H9 (cell line): ENCODE results near the gene DDO. TPM values are rescaled to one million over a fixed set of nuclear protein-coding genes. Genes with fewer than 3 reads are reported as not detected.
A peak's percentile ranks its signal among the peaks of the same experiment; 100 is the strongest.
"Not testable (repeated sequence)": the region's sequence is repeated elsewhere in the genome, so short reads cannot be mapped to it uniquely, and the experiment has no call there.

Experiments
- DNase-seq: peaks from one replicate; pipeline ENCODE4 v3.0.0-alpha.2; 2017
- H2AFZ ChIP-seq: one replicate; pipeline ENCODE4 v1.6.1; 2013; ENCODE audit warnings: mild to moderate bottlenecking, low read length, control low read depth, moderate library complexity
- H2AK5ac ChIP-seq: 2 replicates; pipeline ENCODE4 v1.6.1; 2013; ENCODE audit warnings: low read length, control low read depth, mixed read lengths; ENCODE audit not compliant: insufficient read length
- H2BK120ac ChIP-seq: one replicate; pipeline ENCODE4 v1.6.1; 2013; ENCODE audit warnings: low read depth, mild to moderate bottlenecking, low read length, control low read depth, inconsistent platforms; ENCODE audit not compliant: poor library complexity, severe bottlenecking
- H2BK12ac ChIP-seq: 2 replicates; pipeline ENCODE4 v1.6.1; 2013; ENCODE audit warnings: low read length, control low read depth, mixed read lengths, low read depth; ENCODE audit not compliant: insufficient read length
- H2BK15ac ChIP-seq: 2 replicates; pipeline ENCODE4 v1.6.1; 2013; ENCODE audit warnings: low read depth, low read length, control low read depth
- H2BK20ac ChIP-seq: one replicate; pipeline ENCODE4 v1.6.1; 2013; ENCODE audit warnings: low read depth, mild to moderate bottlenecking, low read length, control low read depth, inconsistent platforms; ENCODE audit not compliant: poor library complexity, severe bottlenecking
- H2BK5ac ChIP-seq: 2 replicates; pipeline ENCODE4 v1.6.1; 2013; ENCODE audit warnings: low read length, control low read depth, mixed read lengths; ENCODE audit not compliant: insufficient read length
- H3K14ac ChIP-seq: 2 replicates; pipeline ENCODE4 v1.6.1; 2013; ENCODE audit warnings: low read length, control low read depth; ENCODE audit not compliant: insufficient read depth
- H3K18ac ChIP-seq: 2 replicates; pipeline ENCODE4 v1.6.1; 2013; ENCODE audit warnings: low read depth, mild to moderate bottlenecking, mixed read lengths, low read length, control low read depth; ENCODE audit not compliant: insufficient read length
- H3K23ac ChIP-seq: 2 replicates; pipeline ENCODE4 v1.6.1; 2013; ENCODE audit warnings: low read length, control low read depth, mixed read lengths, low read depth; ENCODE audit not compliant: insufficient read length
- H3K23me2 ChIP-seq: 2 replicates; pipeline ENCODE4 v1.6.1; 2013; ENCODE audit warnings: low read depth, mild to moderate bottlenecking, mixed read lengths, low read length, control low read depth; ENCODE audit not compliant: insufficient read length, poor library complexity, severe bottlenecking
- H3K27ac ChIP-seq: 2 replicates; pipeline ENCODE4 v1.5.1; 2013; ENCODE audit warnings: low read length, control low read depth, mixed read lengths, low read depth; ENCODE audit not compliant: insufficient read length
- H3K27me3 ChIP-seq: 2 replicates; pipeline ENCODE4 v1.6.1; 2013; ENCODE audit warnings: low read length, control low read depth, inconsistent platforms; ENCODE audit not compliant: insufficient read depth
- H3K4ac ChIP-seq: 2 replicates; pipeline ENCODE4 v1.6.1; 2013; ENCODE audit warnings: low read depth, mild to moderate bottlenecking, control low read depth, inconsistent platforms, low read length, moderate library complexity
- H3K4me1 ChIP-seq: 2 replicates; pipeline ENCODE4 v1.6.1; 2013; ENCODE audit warnings: low read length, control low read depth, inconsistent platforms; ENCODE audit not compliant: insufficient read depth
- H3K4me2 ChIP-seq: 2 replicates; pipeline ENCODE4 v1.6.1; 2013; ENCODE audit warnings: low read length, control low read depth, mixed read lengths; ENCODE audit not compliant: insufficient read length, insufficient read depth
- H3K56ac ChIP-seq: 2 replicates; pipeline ENCODE4 v1.6.1; 2013; ENCODE audit warnings: low read depth, mild to moderate bottlenecking, mixed read lengths, low read length, control low read depth; ENCODE audit not compliant: insufficient read length
- H3K79me1 ChIP-seq: 2 replicates; pipeline ENCODE4 v1.6.1; 2013; ENCODE audit warnings: low read depth, mild to moderate bottlenecking, moderate library complexity, low read length, control low read depth, inconsistent platforms; ENCODE audit not compliant: insufficient read depth, poor library complexity, severe bottlenecking
- H3K79me2 ChIP-seq: 2 replicates; pipeline ENCODE4 v1.6.1; 2013; ENCODE audit warnings: low read length, control low read depth, inconsistent platforms; ENCODE audit not compliant: insufficient read depth
- H3K9ac ChIP-seq: 2 replicates; pipeline ENCODE4 v1.6.1; 2013; ENCODE audit warnings: low read length, control low read depth, mixed read lengths; ENCODE audit not compliant: insufficient read length; ENCODE audit errors: extremely low read depth
- H3K9me3 ChIP-seq: one replicate; pipeline ENCODE4 v1.6.1; 2013; ENCODE audit warnings: low read depth, low read length, inconsistent platforms; ENCODE audit not compliant: control insufficient read depth
- H3T11ph ChIP-seq: one replicate; pipeline ENCODE4 v1.6.1; 2013; ENCODE audit warnings: mild to moderate bottlenecking, low read length, control low read depth, inconsistent platforms
- H4K20me1 ChIP-seq: one replicate; pipeline ENCODE4 v1.6.1; 2013; ENCODE audit not compliant: control insufficient read depth, insufficient read length, insufficient read depth
- H4K5ac ChIP-seq: 2 replicates; pipeline ENCODE4 v1.6.1; 2013; ENCODE audit warnings: low read depth, mild to moderate bottlenecking, mixed read lengths, low read length, control low read depth; ENCODE audit not compliant: insufficient read length
- H4K8ac ChIP-seq: replicated peaks from 2 replicates; pipeline ENCODE4 v1.6.1; 2013; ENCODE audit warnings: low read length, control low read depth, mixed read lengths, low read depth; ENCODE audit not compliant: insufficient read length
- H4K91ac ChIP-seq: 2 replicates; pipeline ENCODE4 v1.6.1; 2013; ENCODE audit warnings: low read depth, mild to moderate bottlenecking, moderate library complexity, mixed read lengths, low read length, control low read depth; ENCODE audit not compliant: insufficient read length
- H3K27ac Mint-ChIP-seq, 3 experiments: 2 replicates in 2 of 3; 3 replicates in 1 of 3; pipeline ENCODE4 v1.8.0; 2020 to 2021; ENCODE audit warnings: mixed read lengths in 3 of 3, mild to moderate bottlenecking in 1 of 3, moderate library complexity in 1 of 3
- H3K27me3 Mint-ChIP-seq: 2 replicates; pipeline ENCODE4 v1.8.0; 2021; ENCODE audit warnings: low read depth, mild to moderate bottlenecking, moderate library complexity, mixed read lengths
- H3K36me3 Mint-ChIP-seq, 3 experiments: 2 replicates in 2 of 3; 3 replicates in 1 of 3; pipeline ENCODE4 v1.8.0; 2020 to 2021; ENCODE audit warnings: low read depth in 3 of 3, mixed read lengths in 3 of 3; ENCODE audit not compliant: insufficient read depth in 1 of 3
- H3K4me1 Mint-ChIP-seq, 2 experiments: 2 replicates each; pipeline ENCODE4 v1.8.0; 2020; ENCODE audit warnings: mixed read lengths in 2 of 2
- H3K4me3 Mint-ChIP-seq, 2 experiments: 2 replicates in 1 of 2; 3 replicates in 1 of 2; pipeline ENCODE4 v1.8.0; 2020 to 2021; ENCODE audit warnings: mild to moderate bottlenecking in 2 of 2, mixed read lengths in 2 of 2, moderate library complexity in 1 of 2
- H3K9me3 Mint-ChIP-seq, 2 experiments: 2 replicates in 1 of 2; 3 replicates in 1 of 2; pipeline ENCODE4 v1.8.0; 2020; ENCODE audit warnings: mild to moderate bottlenecking in 2 of 2, mixed read lengths in 2 of 2, moderate library complexity in 1 of 2
- CTCF ChIP-seq: fragments of 200-600 bp; sonication (generic); conservative IDR thresholded peaks from 3 replicates; pipeline ENCODE4 v1.8.0; 2021; ENCODE audit warnings: antibody characterized with exemption, mild to moderate bottlenecking
- WGBS: extraction: QIAGEN DNeasy Blood & Tissue Kit; methylation state at CpG from one replicate; pipeline ENCODE4 v1.1.7; 2013; ENCODE audit warnings: missing lambda C conversion rate, low lambda C conversion rate, mixed read lengths; ENCODE audit not compliant: insufficient read length; ENCODE audit errors: extremely low coverage; 5-methylcytosine and 5-hydroxymethylcytosine counted together
- total RNA-seq: library from RNA; stranded (reverse); gene quantifications from 2 replicates; pipeline ENCODE4 v1.2.1, GENCODE V29; 2021

DDO gene
- total RNA-seq, 1 experiment from 2014 or later: not detected

- H3K4me2 ChIP-seq, H3K23me2 ChIP-seq, H3K56ac ChIP-seq, H3K9me3 ChIP-seq, H2AK5ac ChIP-seq, H4K20me1 ChIP-seq, H3K4me3 Mint-ChIP-seq, H2BK15ac ChIP-seq, H3K27ac Mint-ChIP-seq, H3K4me1 ChIP-seq, H2AFZ ChIP-seq, H3K9ac ChIP-seq, H4K5ac ChIP-seq, H4K8ac ChIP-seq, H3K18ac ChIP-seq, H3T11ph ChIP-seq, H3K27me3 Mint-ChIP-seq, H3K14ac ChIP-seq, H3K79me1 ChIP-seq, H3K23ac ChIP-seq, H3K27me3 ChIP-seq, H2BK20ac ChIP-seq, H2BK5ac ChIP-seq, H2BK12ac ChIP-seq, H3K27ac ChIP-seq, H3K79me2 ChIP-seq, H4K91ac ChIP-seq, H3K4ac ChIP-seq, H2BK120ac ChIP-seq: not testable (repeated sequence)
- Mint-ChIP-seq H3K36me3 (peaks cover 5 to 10% (median 5%) of the 10 kb centered on the region in 3 experiments; a peak in 6 of 7 replicates), H3K4me1 (peaks cover 4 to 11% of the 10 kb centered on the region in 2 experiments), H3K9me3 (peaks cover 13 to 19% of the 10 kb centered on the region in 2 experiments)
- whole genome bisulfite sequencing: no CpG with 5 or more reads among the region's 8 CpGs
- TF ChIP-seq CTCF: peak; percentile 67
- DNase-seq: peak; percentile 38
Observed at GRCh38 chr6:110457567-110458175, 42.3 kb upstream of the DDO start.
